Panc1 (cell line): ENCODE measurements around the gene GREB1. TPM values are rescaled to one million over a fixed set of nuclear protein-coding genes. Genes with fewer than 3 reads are reported as not detected.

Experiments
- ATAC-seq: fragments of 200-7000 bp; cut with Tn5 transposase; 2 replicates; pipeline ENCODE4 v1.9.1; 2020; ENCODE audit warnings: mild to moderate bottlenecking, moderate library complexity
- BruUV-seq: library from RNA; stranded (reverse); fragments of 400-500 nt; replicated peaks from 2 replicates; lab custom pipeline; 2021; lab: Mats Ljungman, UMichigan
- CTCF ChIA-PET: fragments of 300-600 bp; sonication (Branson Sonifier 250); formaldehyde crosslinking; loops from one replicate; lab custom pipeline; 2022; ENCODE audit warnings: antibody characterized with exemption; lab: Charles Lee
- POLR2A ChIA-PET: fragments of 300-600 bp; sonication (Branson Sonifier 250); formaldehyde crosslinking; loops from one replicate; lab custom pipeline; 2022; ENCODE audit warnings: antibody characterized with exemption; lab: Charles Lee
- DNase-seq: peaks from one replicate; pipeline ENCODE4 v3.0.0-alpha.2; 2010; ENCODE audit warnings: low read depth, low spot score
- H3K27ac ChIP-seq: 2 replicates; pipeline ENCODE4 v1.5.1; 2011; ENCODE audit warnings: mild to moderate bottlenecking, low read length, inconsistent platforms
- H3K27me3 ChIP-seq: fragments of 200-500 bp; sonication (Bioruptor generic); 2 replicates; pipeline ENCODE4 v1.6.0; 2014; ENCODE audit warnings: low read length, inconsistent platforms; ENCODE audit not compliant: control insufficient read depth, insufficient read depth
- H3K36me3 ChIP-seq: fragments of 200-500 bp; sonication (Bioruptor generic); 2 replicates; pipeline ENCODE4 v1.5.1; 2014; ENCODE audit warnings: inconsistent platforms, mild to moderate bottlenecking, low read length, moderate library complexity; ENCODE audit not compliant: control insufficient read depth, insufficient read depth
- H3K4me1 ChIP-seq: 2 replicates; pipeline ENCODE4 v1.5.1; 2011; ENCODE audit warnings: inconsistent platforms, mild to moderate bottlenecking, low read length, moderate library complexity; ENCODE audit not compliant: control insufficient read depth, insufficient read depth
- H3K4me3 ChIP-seq, 2 experiments: 2 replicates each; pipeline ENCODE4 v1.5.1; 2011 to 2012; ENCODE audit warnings: low read depth in 2 of 2, low read length in 2 of 2, mild to moderate bottlenecking in 2 of 2, inconsistent platforms in 1 of 2, moderate library complexity in 1 of 2
- H3K9me3 ChIP-seq: fragments of 200-500 bp; sonication (Bioruptor generic); 2 replicates; pipeline ENCODE4 v1.5.1; 2014; ENCODE audit warnings: low read depth, mild to moderate bottlenecking, inconsistent platforms, low read length, moderate library complexity; ENCODE audit not compliant: control insufficient read depth, insufficient read depth
- CTCF ChIP-seq: fragments of 450-650 bp; IDR thresholded peaks from 2 replicates; pipeline ENCODE4 v1.5.1; 2017; ENCODE audit warnings: mild to moderate bottlenecking
- POLR2AphosphoS5 ChIP-seq: IDR thresholded peaks from 2 replicates; pipeline ENCODE4 v1.6.1; 2012; ENCODE audit warnings: mild to moderate bottlenecking, low read depth, low read length, moderate library complexity
- REST ChIP-seq, 2 experiments: IDR thresholded peaks; 2 replicates each; pipeline ENCODE4 v1.6.1; 2011 to 2012; ENCODE audit warnings: low read depth in 2 of 2, control low read depth in 1 of 2, low read length in 1 of 2, mild to moderate bottlenecking in 1 of 2, moderate library complexity in 1 of 2; ENCODE audit not compliant: insufficient read depth in 1 of 2
- SIN3A ChIP-seq: IDR thresholded peaks from 2 replicates; pipeline ENCODE4 v1.6.1; 2012; ENCODE audit warnings: low read depth, mild to moderate bottlenecking, low read length, moderate library complexity, borderline replicate concordance; ENCODE audit not compliant: insufficient read depth
- TCF7L2 ChIP-seq: IDR thresholded peaks from 2 replicates; pipeline ENCODE4 v1.6.1; 2011; ENCODE audit warnings: mild to moderate bottlenecking, low read depth, low read length, inconsistent platforms
- in situ Hi-C: cut with HindIII; loops from 2 replicates; pipeline ENCODE4 v1.10.0; 2016; ENCODE audit warnings: low sequenced_read_pairs, low pct_unique_long_range_greater_than_20kb
- intact Hi-C: fragments of 100-400 bp; cut with micrococcal nuclease; formaldehyde crosslinking; loops from one replicate; pipeline ENCODE4 v1.10.0; 2022; ENCODE audit not compliant: unreplicated experiment
- total RNA-seq: library from RNA; stranded (reverse); gene quantifications from one replicate; pipeline ENCODE4 v1.2.1, GENCODE V29; 2021; ENCODE audit not compliant: unreplicated experiment

GREB1 gene
- total RNA-seq, 1 experiment from 2014 or later, result 0.90 TPM

- in situ Hi-C loops (no loop called here), intact Hi-C loops (no loop called here)
- no peak for ATAC-seq
- Histone ChIP-seq H3K9me3 (no peaks in the 10 kb centered on the region), H3K36me3 (no peaks in the 10 kb centered on the region), H3K27me3 (no peaks in the 10 kb centered on the region), H3K4me1 (no peaks in the 10 kb centered on the region), H3K27ac (no peak overlapping the region), H3K4me3 (no peak overlapping the region)
- BruUV-seq, result no TSS peak
- TF ChIP-seq TCF7L2 (no peak), REST (IDR thresholded peaks at IDR 0.05; ENCODE audit: insufficient read depth in 1 of 2, low read depth in 2 of 2, low read length in 1 of 2) (no peak), CTCF (no peak), SIN3A (no peak), POLR2AphosphoS5 (no peak)
- ChIA-PET POLR2A (no interaction called here), CTCF (no interaction called here)
- no peak for DNase-seq
Observed at GRCh38 chr2:11631462-11631861, 97.6 kb downstream of the GREB1 start.

- POLR2A ChIA-PET, result interaction anchor here (0.6 kb wide), 1 partner anchor 169 kb away, joined by 5 read pairs; no protein-coding TSS in a partner anchor
- H3K9me3 ChIP-seq, result no peaks in the 10 kb centered on the region
Observed at GRCh38 chr2:11633923-11634478, 100.2 kb downstream of the GREB1 start.

GRCh38 chr2:11634584-11634983 lies 100.7 kb downstream of the GREB1 start:
- CTCF ChIA-PET, result no interaction called here
- POLR2A ChIA-PET, result interaction anchor here (0.6 kb wide), 1 partner anchor 170 kb away, joined by 5 read pairs; no protein-coding TSS in a partner anchor
- TF ChIP-seq CTCF (no peak), REST (IDR thresholded peaks at IDR 0.05; ENCODE audit: insufficient read depth in 1 of 2, low read depth in 2 of 2, low read length in 1 of 2) (no peak), SIN3A (no peak), TCF7L2 (no peak), POLR2AphosphoS5 (no peak)
- Histone ChIP-seq H3K27me3 (no peaks in the 10 kb centered on the region), H3K4me1 (no peaks in the 10 kb centered on the region), H3K36me3 (no peaks in the 10 kb centered on the region), H3K4me3 (no peak overlapping the region), H3K9me3 (no peaks in the 10 kb centered on the region), H3K27ac (no peak overlapping the region)
- no TSS peak for BruUV-seq
- no peak for DNase-seq
- ATAC-seq, result no peak
- intact Hi-C loops (no loop called here), in situ Hi-C loops (no loop called here)

More at GRCh38 chr2:11633923-11634478, 100.2 kb downstream of the GREB1 start:
- BruUV-seq, result no TSS peak
- DNase-seq, result no peak
- no peak for ATAC-seq
- intact Hi-C loops, result no loop called here
- Histone ChIP-seq H3K27ac (no peak overlapping the region), H3K36me3 (no peaks in the 10 kb centered on the region), H3K27me3 (no peaks in the 10 kb centered on the region), H3K4me3 (no peak overlapping the region), H3K4me1 (no peaks in the 10 kb centered on the region)
- CTCF ChIA-PET, result no interaction called here
- no peak for TF ChIP-seq POLR2AphosphoS5
- TF ChIP-seq TCF7L2, result no peak
- no peak for TF ChIP-seq SIN3A
- in situ Hi-C loops, result no loop called here
